CD4-positive, CD25-positive, alpha-beta regulatory T cell (primary cell): Measurements from ENCODE around the gene CACNA2D3. TPM values are rescaled to one million over a fixed set of nuclear protein-coding genes. Genes with fewer than 3 reads are reported as not detected.
A peak's percentile ranks its signal among the peaks of the same experiment; 100 is the strongest.

Experiments
- ATAC-seq, 2 donors: fragments of 150-1000 bp; cut with Tn5 transposase; one replicate each; pipeline ENCODE4 v1.10.0; 2021; ENCODE audit warnings: low read depth in 2 of 2, moderate number of reproducible peaks in 2 of 2, moderate library complexity in 1 of 2
- DNase-seq, 3 donors: peaks; one replicate each; pipeline versions ENCODE4 v3.0.0 to v3.0.0-alpha.2; 2012 to 2022; ENCODE audit warnings: mixed read lengths in 1 of 3
- H3K27ac ChIP-seq: one replicate; pipeline ENCODE4 v1.7.0; 2013; ENCODE audit warnings: mild to moderate bottlenecking, low read length; ENCODE audit not compliant: insufficient read depth, poor library complexity, severe bottlenecking
- H3K27me3 ChIP-seq: one replicate; pipeline ENCODE4 v1.7.0; 2013; ENCODE audit warnings: low read length; ENCODE audit not compliant: control insufficient read depth, insufficient read depth
- H3K36me3 ChIP-seq: one replicate; pipeline ENCODE4 v1.7.0; 2013; ENCODE audit warnings: mild to moderate bottlenecking, low read length, moderate library complexity; ENCODE audit not compliant: control insufficient read depth, insufficient read depth
- H3K4me1 ChIP-seq: 2 replicates; pipeline ENCODE4 v1.7.0; 2013; ENCODE audit warnings: mild to moderate bottlenecking, low read length; ENCODE audit not compliant: insufficient read depth, control insufficient read depth, poor library complexity, severe bottlenecking
- H3K4me3 ChIP-seq: one replicate; pipeline ENCODE4 v1.7.0; 2013; ENCODE audit warnings: low read depth, mild to moderate bottlenecking, low read length, moderate library complexity
- H3K9me3 ChIP-seq, 2 experiments: 1 replicate in 1 of 2; 2 replicates in 1 of 2; pipeline ENCODE4 v1.7.0; 2013; ENCODE audit warnings: low read length in 2 of 2, mild to moderate bottlenecking in 1 of 2, moderate library complexity in 1 of 2; ENCODE audit not compliant: control insufficient read depth in 2 of 2
- H3K27ac Mint-ChIP-seq, 3 donors: one replicate each; pipeline ENCODE4 v1.8.0; 2020 to 2022; ENCODE audit warnings: mild to moderate bottlenecking in 3 of 3, mixed read lengths in 3 of 3, moderate library complexity in 2 of 3
- H3K27me3 Mint-ChIP-seq: one replicate; pipeline ENCODE4 v1.8.0; 2022; ENCODE audit warnings: mild to moderate bottlenecking, mixed read lengths
- H3K36me3 Mint-ChIP-seq: one replicate; pipeline ENCODE4 v1.8.0; 2020; ENCODE audit warnings: mixed read lengths
- H3K4me1 Mint-ChIP-seq, 4 donors: one replicate each; pipeline ENCODE4 v1.8.0; 2020 to 2022; ENCODE audit warnings: mixed read lengths in 4 of 4, mild to moderate bottlenecking in 1 of 4
- H3K4me3 Mint-ChIP-seq, 4 donors: one replicate each; pipeline ENCODE4 v1.8.0; 2020 to 2022; ENCODE audit warnings: mild to moderate bottlenecking in 4 of 4, mixed read lengths in 4 of 4, moderate library complexity in 3 of 4
- H3K9me3 Mint-ChIP-seq, 7 donors: one replicate each; pipeline ENCODE4 v1.8.0; 2020 to 2022; ENCODE audit warnings: mixed read lengths in 7 of 7, mild to moderate bottlenecking in 3 of 7, moderate library complexity in 2 of 7
- polyA plus RNA-seq, 4 donors: library from polyadenylated mRNA; unstranded; fragments of 300-500 nt; fragmentation: Illumina TruSeq; gene quantifications; one replicate each; pipeline ENCODE4 v1.2.3, GENCODE V29; 2021
- total RNA-seq: library from RNA; stranded (reverse); gene quantifications from one replicate; pipeline ENCODE4 v1.2.3, GENCODE V29; 2022

The CACNA2D3 gene
- total and polyA plus RNA-seq, 5 donors from 2014 or later = not detected

GRCh38 chr3:54736459-54736858 lies 614.1 kb downstream of the CACNA2D3 start:
- Mint-ChIP-seq H3K9me3 (peaks cover 0 to 7% (median 3%) of the 10 kb centered on the region in 7 donors), H3K36me3 (no peaks in the 10 kb centered on the region), H3K4me1 (no peaks in the 10 kb centered on the region), H3K4me3 (no peak overlapping the region), H3K27ac (no peak overlapping the region), H3K27me3 (no peaks in the 10 kb centered on the region)
- no peaks in the 10 kb centered on the region for H3K9me3 ChIP-seq
- H3K4me1 ChIP-seq = no peaks in the 10 kb centered on the region
- no peak for ATAC-seq
- no peak for DNase-seq
- H3K27me3 ChIP-seq = no peaks in the 10 kb centered on the region
- H3K27ac ChIP-seq = no peak overlapping the region
- no peaks in the 10 kb centered on the region for H3K36me3 ChIP-seq
- H3K4me3 ChIP-seq = no peak overlapping the region

- H3K36me3 Mint-ChIP-seq = no peaks in the 10 kb centered on the region
- H3K4me1 ChIP-seq = no peaks in the 10 kb centered on the region
- no peak for DNase-seq
- H3K4me3 Mint-ChIP-seq = no peak overlapping the region
- H3K27ac ChIP-seq = no peak overlapping the region
- H3K4me3 ChIP-seq = no peak overlapping the region
- H3K9me3 Mint-ChIP-seq = peaks cover 0 to 5% (median 3%) of the 10 kb centered on the region in 7 donors
- H3K36me3 ChIP-seq = no peaks in the 10 kb centered on the region
- H3K27me3 Mint-ChIP-seq = no peaks in the 10 kb centered on the region
- H3K9me3 ChIP-seq = no peaks in the 10 kb centered on the region
- H3K27me3 ChIP-seq = no peaks in the 10 kb centered on the region
- ATAC-seq = no peak
- no peaks in the 10 kb centered on the region for H3K4me1 Mint-ChIP-seq
- no peak overlapping the region for H3K27ac Mint-ChIP-seq
Observed at GRCh38 chr3:54743755-54744154, 621.4 kb downstream of the CACNA2D3 start.

- H3K27me3 Mint-ChIP-seq = no peaks in the 10 kb centered on the region
- no peaks in the 10 kb centered on the region for H3K36me3 ChIP-seq
- H3K27ac Mint-ChIP-seq = no peak overlapping the region
- no peak overlapping the region for H3K4me3 ChIP-seq
- no peaks in the 10 kb centered on the region for H3K4me1 ChIP-seq
- ATAC-seq (no peak), DNase-seq (no peak)
- no peaks in the 10 kb centered on the region for H3K9me3 ChIP-seq
- no peak overlapping the region for H3K27ac ChIP-seq
- H3K9me3 Mint-ChIP-seq = peaks cover 0 to 5% (median 3%) of the 10 kb centered on the region in 7 donors
- no peaks in the 10 kb centered on the region for H3K4me1 Mint-ChIP-seq
- no peaks in the 10 kb centered on the region for H3K36me3 Mint-ChIP-seq
- H3K4me3 Mint-ChIP-seq = no peak overlapping the region
- H3K27me3 ChIP-seq = no peaks in the 10 kb centered on the region
Observed at GRCh38 chr3:54744291-54744690, 621.9 kb downstream of the CACNA2D3 start.

- Histone ChIP-seq H3K36me3 (no peaks in the 10 kb centered on the region), H3K27me3 (no peaks in the 10 kb centered on the region), H3K4me1 (no peaks in the 10 kb centered on the region), H3K9me3 (no peaks in the 10 kb centered on the region), H3K27ac (no peak overlapping the region), H3K4me3 (no peak overlapping the region)
- Mint-ChIP-seq H3K4me3 (no peak overlapping the region), H3K4me1 (no peaks in the 10 kb centered on the region), H3K36me3 (no peaks in the 10 kb centered on the region), H3K27me3 (no peaks in the 10 kb centered on the region), H3K9me3 (peaks cover 0 to 4% (median 3%) of the 10 kb centered on the region in 7 donors), H3K27ac (no peak overlapping the region)
- ATAC-seq (no peak), DNase-seq (no peak)
Observed at GRCh38 chr3:54745843-54746242, 623.5 kb downstream of the CACNA2D3 start.

GRCh38 chr3:54746722-54747121 lies 624.4 kb downstream of the CACNA2D3 start:
- H3K9me3 Mint-ChIP-seq = peaks cover 0 to 4% (median 0%) of the 10 kb centered on the region in 7 donors
- no peak overlapping the region for H3K4me3 Mint-ChIP-seq
- no peak overlapping the region for H3K27ac Mint-ChIP-seq
- Histone ChIP-seq H3K27me3 (no peaks in the 10 kb centered on the region), H3K27ac (no peak overlapping the region), H3K4me1 (no peaks in the 10 kb centered on the region), H3K36me3 (no peaks in the 10 kb centered on the region), H3K4me3 (no peak overlapping the region), H3K9me3 (no peaks in the 10 kb centered on the region)
- ATAC-seq (no peak), DNase-seq (no peak)
- no peaks in the 10 kb centered on the region for H3K4me1 Mint-ChIP-seq
- H3K27me3 Mint-ChIP-seq = no peaks in the 10 kb centered on the region
- H3K36me3 Mint-ChIP-seq = no peaks in the 10 kb centered on the region

GRCh38 chr3:54755756-54756155 lies 633.4 kb downstream of the CACNA2D3 start:
- Histone ChIP-seq H3K27me3 (no peaks in the 10 kb centered on the region), H3K4me3 (no peak overlapping the region), H3K9me3 (no peaks in the 10 kb centered on the region), H3K36me3 (no peaks in the 10 kb centered on the region), H3K4me1 (no peaks in the 10 kb centered on the region), H3K27ac (no peak overlapping the region)
- H3K27me3 Mint-ChIP-seq = no peaks in the 10 kb centered on the region
- H3K36me3 Mint-ChIP-seq = peaks cover 7% of the 10 kb centered on the region
- H3K4me3 Mint-ChIP-seq = no peak overlapping the region
- H3K4me1 Mint-ChIP-seq = no peaks in the 10 kb centered on the region
- H3K27ac Mint-ChIP-seq = no peak overlapping the region
- DNase-seq = no peak
- H3K9me3 Mint-ChIP-seq = no peaks in the 10 kb centered on the region
- ATAC-seq = no peak

- H3K27ac Mint-ChIP-seq = no peak overlapping the region
- no peaks in the 10 kb centered on the region for H3K27me3 ChIP-seq
- DNase-seq (no peak), ATAC-seq (no peak)
- no peak overlapping the region for H3K27ac ChIP-seq
- H3K4me1 Mint-ChIP-seq = no peaks in the 10 kb centered on the region
- H3K4me3 Mint-ChIP-seq = peak overlapping the region in 1 of 4 donors; percentile 77
- peaks cover 7% of the 10 kb centered on the region for H3K36me3 Mint-ChIP-seq
- H3K4me1 ChIP-seq = no peaks in the 10 kb centered on the region
- no peaks in the 10 kb centered on the region for H3K27me3 Mint-ChIP-seq
- no peaks in the 10 kb centered on the region for H3K36me3 ChIP-seq
- no peaks in the 10 kb centered on the region for H3K9me3 Mint-ChIP-seq
- no peaks in the 10 kb centered on the region for H3K9me3 ChIP-seq
- H3K4me3 ChIP-seq = no peak overlapping the region
Observed at GRCh38 chr3:54756330-54756731, 634.0 kb downstream of the CACNA2D3 start.

GRCh38 chr3:54758461-54758860 lies 636.1 kb downstream of the CACNA2D3 start:
- Histone ChIP-seq H3K27ac (no peak overlapping the region), H3K4me3 (no peak overlapping the region), H3K27me3 (no peaks in the 10 kb centered on the region), H3K9me3 (no peaks in the 10 kb centered on the region), H3K36me3 (no peaks in the 10 kb centered on the region), H3K4me1 (no peaks in the 10 kb centered on the region)
- H3K27ac Mint-ChIP-seq = no peak overlapping the region
- DNase-seq (no peak), ATAC-seq (no peak)
- H3K4me1 Mint-ChIP-seq = no peaks in the 10 kb centered on the region
- H3K4me3 Mint-ChIP-seq = no peak overlapping the region
- no peaks in the 10 kb centered on the region for H3K27me3 Mint-ChIP-seq
- H3K36me3 Mint-ChIP-seq = peaks cover 7% of the 10 kb centered on the region
- H3K9me3 Mint-ChIP-seq = no peaks in the 10 kb centered on the region
